ENCODE measurements around the gene HSPA1L.
"Not testable (repeated sequence)": the region's sequence is repeated elsewhere in the genome, so short reads cannot be mapped to it uniquely, and the experiment has no call there.

DNA sequence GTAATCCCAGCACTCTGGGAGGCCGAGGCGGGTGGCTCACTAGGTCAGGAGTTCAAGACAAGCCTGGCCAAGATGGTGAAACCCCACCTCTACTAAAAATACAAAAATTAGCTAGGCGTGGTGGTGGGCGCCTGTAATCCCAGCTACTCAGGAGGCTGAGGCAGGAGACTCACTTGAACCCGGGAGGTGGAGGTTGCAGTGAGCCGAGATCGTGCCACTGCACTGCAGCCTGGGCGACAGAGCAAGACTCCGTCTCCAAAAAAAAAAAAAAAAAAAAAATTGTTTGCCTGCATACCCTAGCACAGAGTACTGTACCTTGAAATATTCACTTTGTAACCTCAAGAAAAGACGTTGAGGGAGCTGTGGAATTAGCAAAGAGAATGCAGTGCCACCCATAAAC, 5.3 kb upstream of the HSPA1L start:
- TF ChIP-seq, protein P1, sequence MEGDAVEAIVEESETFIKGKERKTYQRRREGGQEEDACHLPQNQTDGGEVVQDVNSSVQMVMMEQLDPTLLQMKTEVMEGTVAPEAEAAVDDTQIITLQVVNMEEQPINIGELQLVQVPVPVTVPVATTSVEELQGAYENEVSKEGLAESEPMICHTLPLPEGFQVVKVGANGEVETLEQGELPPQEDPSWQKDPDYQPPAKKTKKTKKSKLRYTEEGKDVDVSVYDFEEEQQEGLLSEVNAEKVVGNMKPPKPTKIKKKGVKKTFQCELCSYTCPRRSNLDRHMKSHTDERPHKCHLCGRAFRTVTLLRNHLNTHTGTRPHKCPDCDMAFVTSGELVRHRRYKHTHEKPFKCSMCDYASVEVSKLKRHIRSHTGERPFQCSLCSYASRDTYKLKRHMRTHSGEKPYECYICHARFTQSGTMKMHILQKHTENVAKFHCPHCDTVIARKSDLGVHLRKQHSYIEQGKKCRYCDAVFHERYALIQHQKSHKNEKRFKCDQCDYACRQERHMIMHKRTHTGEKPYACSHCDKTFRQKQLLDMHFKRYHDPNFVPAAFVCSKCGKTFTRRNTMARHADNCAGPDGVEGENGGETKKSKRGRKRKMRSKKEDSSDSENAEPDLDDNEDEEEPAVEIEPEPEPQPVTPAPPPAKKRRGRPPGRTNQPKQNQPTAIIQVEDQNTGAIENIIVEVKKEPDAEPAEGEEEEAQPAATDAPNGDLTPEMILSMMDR (IDR thresholded peaks at IDR 0.05), result not testable (repeated sequence)
- not testable (repeated sequence) for TF ChIP-seq POLR2A (IDR thresholded peaks at IDR 0.05)
